Fibroblast of lung (primary cell): ENCODE data around the gene IGSF21.

Experiments used
- CTCF ChIP-seq, 2 donors: IDR thresholded peaks in 1 of 2; conservative IDR thresholded peaks in 1 of 2; 1 replicate in 1 of 2; 2 replicates in 1 of 2; pipeline ENCODE4 v1.5.1; 2011 to 2012; ENCODE audit warnings: low read length in 2 of 2, control low read depth in 1 of 2, inconsistent platforms in 1 of 2, low read depth in 1 of 2, mild to moderate bottlenecking in 1 of 2
- EZH2 ChIP-seq: IDR thresholded peaks from 2 replicates; pipeline ENCODE4 v1.5.1; 2012; ENCODE audit warnings: low read length, control low read depth, mild to moderate bottlenecking; ENCODE audit errors: missing control alignments

- TF ChIP-seq EZH2: no peak
- TF ChIP-seq CTCF (conservative IDR thresholded peaks at IDR 0.05 in 1 of 2, IDR thresholded peaks at IDR 0.05 in 1 of 2; ENCODE audit: low read depth in 1 of 2, low read length in 2 of 2): no peak
These were observed 45.4 kb upstream of the IGSF21 start for GRCh38 chr1:18062185-18062584.
